HCT116 (cell line): Measurements from ENCODE around the gene CTNNA2.

ENCODE experiments used
- CEBPB ChIP-seq: IDR thresholded peaks from 2 replicates; pipeline ENCODE4 v1.6.1; 2012; ENCODE audit warnings: low read depth
- CTCF ChIP-seq, 3 experiments: fragments of 200-600 bp in 1 of 3; sonication (generic) in 1 of 3; IDR thresholded peaks in 2 of 3; conservative IDR thresholded peaks in 1 of 3; 2 replicates each; pipeline ENCODE4 v1.5.1; 2012 to 2017; ENCODE audit warnings: low read depth in 2 of 3, low read length in 2 of 3, antibody characterized with exemption in 1 of 3, borderline replicate concordance in 1 of 3, control low read depth in 1 of 3, mild to moderate bottlenecking in 1 of 3, mixed read lengths in 1 of 3, mixed run types in 1 of 3, moderate library complexity in 1 of 3; ENCODE audit not compliant: insufficient read depth in 1 of 3
- EGR1 ChIP-seq: IDR thresholded peaks from 2 replicates; pipeline ENCODE4 v1.6.1; 2012; ENCODE audit warnings: low read depth
- EZH2 ChIP-seq: fragments of 200-600 bp; sonication (generic); IDR thresholded peaks from 2 replicates; pipeline ENCODE4 v1.6.1; 2017; ENCODE audit warnings: antibody characterized with exemption, mixed run types
- MAX ChIP-seq: IDR thresholded peaks from 2 replicates; pipeline ENCODE4 v1.6.1; 2012
- POLR2AphosphoS5 ChIP-seq: IDR thresholded peaks from 2 replicates; pipeline ENCODE4 v1.6.1; 2011; ENCODE audit warnings: mild to moderate bottlenecking, low read depth, low read length, moderate library complexity
- REST ChIP-seq: IDR thresholded peaks from 2 replicates; pipeline ENCODE4 v1.6.1; 2012; ENCODE audit warnings: low read depth
- YY1 ChIP-seq: IDR thresholded peaks from 2 replicates; pipeline ENCODE4 v1.6.1; 2011; ENCODE audit warnings: low read length, low read depth, moderate library complexity, mild to moderate bottlenecking; ENCODE audit not compliant: insufficient replicate concordance; ENCODE audit errors: extremely low read depth

GRCh38 chr2:80560326-80560725 lies 1047.5 kb downstream of the CTNNA2 start:
- no peak for TF ChIP-seq YY1
- TF ChIP-seq EZH2, result no peak
- TF ChIP-seq CTCF (IDR thresholded peaks at IDR 0.05 in 2 of 3, conservative IDR thresholded peaks at IDR 0.05 in 1 of 3; ENCODE audit: borderline replicate concordance in 1 of 3, insufficient read depth in 1 of 3, low read depth in 2 of 3, low read length in 2 of 3), result no peak
- TF ChIP-seq CEBPB, result no peak
- no peak for TF ChIP-seq EGR1
- no peak for TF ChIP-seq REST
- TF ChIP-seq MAX, result no peak
- TF ChIP-seq POLR2AphosphoS5, result no peak
